CD4-positive, alpha-beta T cell treated with Interleukin-6 at 100 ng/mL for 8 hours (primary cell): Measurements from ENCODE around the gene CFAP97D2.
A peak's percentile ranks its signal among the peaks of the same experiment; 100 is the strongest.
"Not testable (repeated sequence)": the region's sequence is repeated elsewhere in the genome, so short reads cannot be mapped to it uniquely, and the experiment has no call there.

Experiments
- DNase-seq: peaks from one replicate; pipeline ENCODE4 v3.0.0-alpha.2; 2020; ENCODE audit warnings: mixed read lengths, low spot score

The CFAP97D2 gene

GRCh38 chr13:114235697-114236096, 56.6 kb downstream of the CFAP97D2 start:
- no peak for DNase-seq

DNA sequence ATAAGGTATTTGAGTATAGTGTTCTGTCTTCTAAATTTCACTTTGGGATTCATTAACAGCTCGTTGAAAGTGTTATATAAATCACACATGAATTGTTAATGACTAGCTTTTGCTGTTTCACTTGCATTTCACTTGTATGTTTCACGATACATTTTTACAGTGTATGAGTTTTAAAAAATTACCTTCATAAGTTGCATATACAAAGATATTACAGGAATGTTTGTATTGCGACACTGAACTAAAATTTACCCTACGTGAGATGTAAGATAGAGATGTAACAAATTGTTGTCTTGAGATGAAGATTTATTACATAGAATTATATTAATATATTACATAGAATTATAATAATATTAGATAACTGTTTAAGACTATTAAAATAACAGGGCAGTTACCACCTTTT, 57.2 kb downstream of the CFAP97D2 start:
- no peak for DNase-seq

GRCh38 chr13:114237415-114238112, 58.5 kb downstream of the CFAP97D2 start:
- DNase-seq, result no peak

DNA sequence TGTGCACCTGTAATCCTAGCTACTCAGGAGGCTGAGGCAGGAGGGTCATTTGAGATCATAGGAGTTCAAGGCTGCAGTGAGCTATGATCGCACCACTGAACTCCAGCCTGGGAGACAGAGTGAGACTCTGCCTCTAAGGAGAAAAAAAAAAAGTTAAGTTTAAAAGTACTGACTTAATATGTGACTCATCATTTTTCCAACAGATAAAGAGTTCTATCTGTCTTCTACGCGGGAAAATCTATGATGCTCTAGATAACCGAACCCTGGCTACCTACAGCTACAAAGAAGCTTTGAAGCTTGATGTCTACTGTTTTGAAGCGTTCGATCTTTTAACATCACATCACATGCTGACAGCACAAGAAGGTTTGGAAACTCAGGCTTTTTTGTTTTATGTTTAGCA, 62.9 kb downstream of the CFAP97D2 start:
- no peak for DNase-seq

- DNase-seq, result no peak
These were observed 64.9 kb downstream of the CFAP97D2 start for GRCh38 chr13:114243971-114244370.

DNA sequence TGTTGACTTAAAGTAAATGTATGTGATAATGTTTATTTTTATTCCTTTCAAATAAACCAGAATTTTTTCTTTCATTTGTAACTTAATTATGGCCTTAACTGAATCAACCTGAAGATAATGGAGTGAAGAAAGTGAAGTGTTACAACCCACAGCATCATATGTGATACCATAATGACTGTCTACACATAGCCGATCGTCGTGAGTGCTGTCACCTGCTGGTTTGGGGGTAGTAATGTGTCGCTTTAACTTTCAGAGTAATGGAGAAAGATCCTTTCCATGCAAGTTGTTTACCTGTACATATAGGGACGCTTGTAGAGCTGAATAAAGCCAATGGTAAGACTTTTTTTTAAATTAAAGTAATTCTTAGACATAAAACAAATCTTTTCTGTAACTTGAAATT, 65.6 kb downstream of the CFAP97D2 start:
- DNase-seq, result no peak

- DNase-seq, result no peak
These were observed 69.0 kb downstream of the CFAP97D2 start for GRCh38 chr13:114248011-114248410.

DNA sequence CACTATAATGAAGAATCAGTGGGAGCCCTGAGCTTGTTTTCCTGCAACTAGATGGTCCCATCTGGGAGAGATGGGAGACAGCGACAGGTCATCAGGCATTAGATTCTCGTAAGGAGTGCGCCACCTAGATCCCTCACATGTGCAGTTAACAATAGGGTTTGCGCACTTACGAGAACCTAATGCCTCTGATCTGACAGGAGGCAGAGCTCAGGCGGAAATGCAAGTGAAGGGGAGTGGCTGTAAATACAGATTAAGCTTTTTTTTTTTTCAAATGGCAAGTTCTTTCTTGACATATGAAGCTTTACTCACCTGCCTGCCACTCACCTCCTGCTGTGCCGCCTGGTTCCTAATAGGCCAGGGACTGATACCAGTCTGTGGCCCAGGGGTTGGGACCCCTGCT, 70.0 kb downstream of the CFAP97D2 start:
- no peak for DNase-seq

- DNase-seq, result not testable (repeated sequence)
These were observed 72.8 kb downstream of the CFAP97D2 start for GRCh38 chr13:114251639-114252440.

DNA sequence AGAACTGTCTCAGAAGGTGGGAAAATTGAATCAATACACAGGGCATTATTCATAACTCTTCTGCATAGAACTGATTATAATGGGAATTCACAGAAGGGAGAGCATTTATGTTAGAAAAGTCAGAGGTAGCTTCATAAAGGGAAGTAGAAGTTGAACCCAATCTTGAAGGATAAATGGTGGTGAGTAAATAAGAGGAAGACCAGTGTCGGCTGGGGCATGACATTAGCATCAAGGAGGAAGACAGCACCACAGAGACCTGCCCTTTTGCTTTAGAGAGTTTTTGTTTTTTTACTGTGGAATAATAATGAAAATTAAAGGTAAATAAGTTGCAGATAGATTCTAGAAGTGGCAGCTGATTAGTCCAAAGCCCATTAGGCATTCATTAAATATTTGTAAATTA, 77.5 kb downstream of the CFAP97D2 start:
- DNase-seq, result no peak

DNA sequence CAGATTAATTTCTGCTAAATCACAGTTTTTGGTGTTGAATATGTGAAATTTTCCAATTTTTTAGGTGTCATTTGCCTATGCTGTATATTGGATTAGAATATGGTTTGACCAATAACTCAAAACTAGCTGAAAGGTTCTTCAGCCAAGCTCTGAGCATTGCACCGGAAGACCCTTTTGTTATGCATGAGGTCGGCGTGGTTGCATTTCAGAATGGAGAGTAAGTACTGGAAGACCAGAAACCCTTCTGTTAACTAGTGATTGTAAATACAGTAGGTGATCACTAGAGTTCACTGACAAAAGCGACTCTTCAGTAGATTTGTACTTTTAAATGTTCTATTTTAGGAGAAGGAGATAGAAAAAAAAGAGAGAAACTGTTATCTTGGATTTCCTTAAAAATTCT, 78.0 kb downstream of the CFAP97D2 start:
- no peak for DNase-seq

GRCh38 chr13:114258589-114258988, 79.5 kb downstream of the CFAP97D2 start:
- DNase-seq, result no peak

DNA sequence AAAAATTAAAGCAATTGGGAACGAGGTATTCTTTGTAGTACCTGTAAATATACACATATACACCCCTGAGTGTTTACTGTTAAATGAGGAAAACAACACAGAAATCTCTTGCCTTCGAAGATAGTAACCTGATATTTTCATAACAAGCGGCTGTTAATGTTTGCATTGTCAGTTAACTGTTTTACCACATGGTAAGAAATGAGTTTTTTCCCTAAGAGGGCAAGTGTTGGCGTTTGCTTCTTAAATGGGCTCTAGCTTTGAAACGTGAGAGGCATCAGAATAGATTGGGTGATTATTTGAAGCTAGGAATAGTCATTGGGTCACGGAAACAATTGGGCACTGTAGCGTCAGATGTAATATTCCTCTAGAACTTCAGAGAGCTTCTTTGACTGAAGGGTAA, 80.3 kb downstream of the CFAP97D2 start:
- DNase-seq, result no peak

DNA sequence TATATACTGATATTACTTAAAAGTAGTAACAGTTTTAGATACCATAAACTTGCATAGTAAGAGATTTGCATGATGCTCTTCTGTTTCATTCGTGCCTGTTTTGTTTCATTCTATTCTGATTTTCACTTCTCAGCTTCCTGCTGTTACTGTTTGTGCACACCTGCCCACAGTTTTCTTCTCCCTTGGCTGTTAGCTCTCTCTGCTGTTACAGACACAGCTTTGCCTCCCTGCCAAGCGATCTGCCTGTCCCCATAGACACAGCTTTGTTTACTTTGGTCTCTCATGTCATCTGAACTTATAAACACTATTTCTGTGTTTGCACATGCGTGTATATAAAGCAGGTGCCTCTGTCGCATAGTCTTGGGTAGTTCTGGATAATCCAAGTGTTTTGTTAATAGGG, 80.9 kb downstream of the CFAP97D2 start:
- no peak for DNase-seq

DNA sequence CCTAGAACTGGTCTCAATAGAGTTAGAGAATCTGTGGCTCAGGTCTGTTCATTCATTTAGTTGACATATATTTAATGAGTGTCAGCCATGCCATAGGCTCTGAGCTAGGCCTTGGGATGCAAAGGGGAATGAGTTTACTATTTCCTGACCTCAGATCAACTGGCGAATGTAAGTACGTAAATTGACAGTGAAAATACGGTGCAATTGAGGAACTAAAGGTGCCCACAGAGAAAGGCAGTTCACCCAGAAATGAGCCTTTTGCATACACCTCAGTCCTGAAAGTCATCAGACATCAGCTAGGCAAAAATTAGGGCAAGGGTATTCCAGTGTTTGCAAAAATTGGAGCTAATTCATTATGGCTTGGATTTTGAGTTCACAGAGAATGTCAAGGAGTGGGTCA, 81.8 kb downstream of the CFAP97D2 start:
- DNase-seq, result no peak

- no peak for DNase-seq
These were observed 82.4 kb downstream of the CFAP97D2 start for GRCh38 chr13:114261328-114261965.

- DNase-seq, result peak; percentile 26
These were observed 84.5 kb downstream of the CFAP97D2 start for GRCh38 chr13:114263578-114263977.

DNA sequence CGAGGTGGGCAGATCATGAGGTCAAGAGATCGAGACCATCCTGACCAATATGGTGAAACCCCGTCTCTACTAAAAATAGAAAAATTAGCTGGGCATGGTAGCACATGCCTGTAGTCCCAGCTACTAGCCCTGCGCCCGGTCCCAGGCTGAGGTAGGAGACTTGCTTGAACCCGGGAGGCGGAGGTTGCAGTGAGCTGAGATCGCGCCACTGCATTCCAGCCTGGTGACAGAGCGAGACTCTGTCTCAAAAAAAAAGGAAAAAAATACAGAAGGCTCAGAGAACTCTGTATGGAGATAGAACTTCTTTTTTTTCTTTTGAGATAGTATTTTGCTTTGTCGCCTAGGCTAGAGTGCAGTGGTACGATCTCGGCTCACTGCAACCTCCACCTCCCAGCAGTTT, 85.3 kb downstream of the CFAP97D2 start:
- DNase-seq, result not testable (repeated sequence)

- no peak for DNase-seq
These were observed 86.0 kb downstream of the CFAP97D2 start for GRCh38 chr13:114264886-114265611.

GRCh38 chr13:114266241-114266640, 87.2 kb downstream of the CFAP97D2 start:
- DNase-seq, result no peak

GRCh38 chr13:114268344-114269280, 89.6 kb downstream of the CFAP97D2 start:
- peak; percentile 18 for DNase-seq
